Lower leg skin (tissue), 4 donors: ENCODE data around the gene KBTBD12. TPM values are rescaled to one million over a fixed set of nuclear protein-coding genes. Genes with fewer than 3 reads are reported as not detected.

ENCODE experiments used
- DNase-seq, 2 donors: peaks; one replicate each; pipeline ENCODE4 v3.0.0-alpha.2; 2019; ENCODE audit warnings: low spot score in 2 of 2
- H3K4me3 ChIP-seq: fragments of 200-600 bp; sonication (generic); 2 replicates; pipeline ENCODE4 v1.5.1; 2017; ENCODE audit warnings: mild to moderate bottlenecking, low read depth; ENCODE audit not compliant: poor library complexity, severe bottlenecking
- CTCF ChIP-seq, 3 donors: fragments of 450-650 bp; IDR thresholded peaks; one replicate each; pipeline ENCODE4 v1.5.1; 2016; ENCODE audit warnings: antibody characterized with exemption in 3 of 3, mild to moderate bottlenecking in 3 of 3, moderate library complexity in 2 of 3
- POLR2A ChIP-seq, 2 donors: fragments of 450-650 bp; IDR thresholded peaks; one replicate each; pipeline ENCODE4 v1.6.1; 2016 to 2017; ENCODE audit warnings: antibody characterized with exemption in 2 of 2, mild to moderate bottlenecking in 1 of 2, moderate library complexity in 1 of 2
- WGBS, 2 donors: methylation state at CpG; one replicate each; pipeline ENCODE4 v1.1.5; 2018; 5-methylcytosine and 5-hydroxymethylcytosine counted together
- intact Hi-C: fragments of 100-400 bp; cut with DNase I; formaldehyde crosslinking; loops from one replicate; pipeline ENCODE4 v1.15.0; 2023; ENCODE audit warnings: low total_unique reads
- total RNA-seq, 4 donors: library from RNA; depleted of rRNA; stranded (reverse); fragments of >200 nt; gene quantifications; one replicate each; pipeline ENCODE4 v1.1.0, GENCODE V29; 2016

KBTBD12 gene
- total RNA-seq, 4 donors from 2014 or later: 0.22 to 0.23 TPM; not detected in 2

GRCh38 chr3:127978636-127979035 is 63.6 kb downstream of the KBTBD12 start:
- no peak overlapping the region for H3K4me3 ChIP-seq
- WGBS, 2 donors: 85 to 92% methylated on average over 2 of the region's 2 CpGs
- no peak for DNase-seq
- no peak for TF ChIP-seq CTCF (IDR thresholded peaks at IDR 0.05)
- no peak for TF ChIP-seq POLR2A (IDR thresholded peaks at IDR 0.05)
- intact Hi-C loops: loop anchor here (10.0 kb wide), 1 partner anchor 404 kb away; no protein-coding TSS in a partner anchor

GRCh38 chr3:127979473-127979872 is 64.4 kb downstream of the KBTBD12 start:
- TF ChIP-seq POLR2A (IDR thresholded peaks at IDR 0.05) (no peak), CTCF (IDR thresholded peaks at IDR 0.05) (no peak)
- H3K4me3 ChIP-seq: no peak overlapping the region
- intact Hi-C loops: loop anchor here (10.0 kb wide), 1 partner anchor 405 kb away; no protein-coding TSS in a partner anchor
- no peak for DNase-seq

- DNase-seq: no peak
- H3K4me3 ChIP-seq: no peak overlapping the region
- TF ChIP-seq CTCF (IDR thresholded peaks at IDR 0.05) (no peak), POLR2A (IDR thresholded peaks at IDR 0.05) (no peak)
- intact Hi-C loops: no loop called here
These were observed 66.1 kb downstream of the KBTBD12 start for GRCh38 chr3:127981097-127981496.

GRCh38 chr3:127982155-127982554 is 67.1 kb downstream of the KBTBD12 start:
- H3K4me3 ChIP-seq: no peak overlapping the region
- intact Hi-C loops: no loop called here
- TF ChIP-seq CTCF (IDR thresholded peaks at IDR 0.05) (no peak), POLR2A (IDR thresholded peaks at IDR 0.05) (no peak)
- WGBS, 2 donors: 58 to 70% methylated on average over 3 of the region's 3 CpGs
- DNase-seq: no peak

- TF ChIP-seq POLR2A (IDR thresholded peaks at IDR 0.05): no peak
- no peak for TF ChIP-seq CTCF (IDR thresholded peaks at IDR 0.05)
- DNase-seq: no peak
- WGBS, 2 donors: 75 to 79% methylated on average over 8 of the region's 8 CpGs
- intact Hi-C loops: no loop called here
- no peak overlapping the region for H3K4me3 ChIP-seq
These were observed 69.4 kb downstream of the KBTBD12 start for GRCh38 chr3:127984241-127984975.

- no peak for TF ChIP-seq CTCF (IDR thresholded peaks at IDR 0.05)
- TF ChIP-seq POLR2A (IDR thresholded peaks at IDR 0.05): no peak
- no peak overlapping the region for H3K4me3 ChIP-seq
- intact Hi-C loops: no loop called here
- DNase-seq: no peak
- 81 to 84% methylated on average over 3 to 4 of the region's 4 CpGs for WGBS, 2 donors
These were observed 70.2 kb downstream of the KBTBD12 start for GRCh38 chr3:127985216-127985615.
